IMR-90 (cell line): ENCODE results near the gene F10. TPM values are rescaled to one million over a fixed set of nuclear protein-coding genes. Genes with fewer than 3 reads are reported as not detected.
A peak's percentile ranks its signal among the peaks of the same experiment; 100 is the strongest.
"Not testable (repeated sequence)": the region's sequence is repeated elsewhere in the genome, so short reads cannot be mapped to it uniquely, and the experiment has no call there.

Experiments
- ATAC-seq: fragments of 200-7000 bp; cut with Tn5 transposase; 2 replicates; pipeline ENCODE4 v1.9.1; 2020; ENCODE audit warnings: low read depth, mild to moderate bottlenecking, moderate library complexity
- BruUV-seq: library from RNA; stranded (reverse); fragments of 400-500 nt; replicated peaks from 2 replicates; lab custom pipeline; 2021; lab: Mats Ljungman, UMichigan
- CTCF ChIA-PET: fragments of 300-600 bp; formaldehyde crosslinking; extraction: SDS; loops from one replicate; lab custom pipeline; 2021; ENCODE audit warnings: antibody characterized with exemption; lab: Yijun Ruan, JAX
- POLR2A ChIA-PET: fragments of 300-600 bp; sonication (Branson Sonifier 250); formaldehyde crosslinking; loops from one replicate; lab custom pipeline; 2022; ENCODE audit warnings: antibody characterized with exemption; ENCODE audit not compliant: unreplicated experiment; lab: Charles Lee
- DNase-seq: peaks from one replicate; pipeline ENCODE4 v3.0.0; 2013
- H2AFZ ChIP-seq: replicated peaks from 2 replicates; pipeline ENCODE3; 2013; ENCODE audit warnings: low read length, mild to moderate bottlenecking; ENCODE audit not compliant: poor library complexity
- H2AK5ac ChIP-seq: 2 replicates; pipeline ENCODE4 v1.6.1; 2013; ENCODE audit warnings: low read depth, low read length, inconsistent platforms
- H2AK9ac ChIP-seq: replicated peaks from 2 replicates; pipeline ENCODE3; 2013; ENCODE audit warnings: mild to moderate bottlenecking, low read depth, low read length, moderate library complexity; ENCODE audit not compliant: poor library complexity
- H2BK120ac ChIP-seq: 2 replicates; pipeline ENCODE4 v1.6.1; 2013; ENCODE audit warnings: low read depth, low read length, inconsistent platforms
- H2BK15ac ChIP-seq: 3 replicates; pipeline ENCODE4 v1.6.1; 2013; ENCODE audit warnings: low read depth, low read length, inconsistent platforms
- H2BK20ac ChIP-seq: 2 replicates; pipeline ENCODE4 v1.6.1; 2013; ENCODE audit warnings: low read depth, mild to moderate bottlenecking, inconsistent platforms, low read length, moderate library complexity
- H2BK5ac ChIP-seq: 2 replicates; pipeline ENCODE4 v1.6.1; 2013; ENCODE audit warnings: mild to moderate bottlenecking, low read depth, low read length, inconsistent platforms; ENCODE audit not compliant: poor library complexity, severe bottlenecking
- H3K14ac ChIP-seq: replicated peaks from 2 replicates; pipeline ENCODE4 v1.6.1; 2013; ENCODE audit warnings: low read depth, low read length, inconsistent platforms
- H3K18ac ChIP-seq: 2 replicates; pipeline ENCODE4 v1.6.1; 2013; ENCODE audit warnings: low read depth, low read length, control low read depth
- H3K23ac ChIP-seq: 2 replicates; pipeline ENCODE4 v1.6.1; 2013; ENCODE audit warnings: low read depth, low read length, inconsistent platforms
- H3K27ac ChIP-seq: 2 replicates; pipeline ENCODE4 v1.5.1; 2013; ENCODE audit warnings: mild to moderate bottlenecking, control low read depth, low read length; ENCODE audit not compliant: insufficient read depth
- H3K27me3 ChIP-seq: 2 replicates; pipeline ENCODE4 v1.6.1; 2013; ENCODE audit warnings: low read length; ENCODE audit not compliant: control insufficient read depth, insufficient read depth
- H3K36me3 ChIP-seq: 2 replicates; pipeline ENCODE4 v1.6.1; 2013; ENCODE audit warnings: low read length, mixed read lengths; ENCODE audit not compliant: control insufficient read depth, insufficient read depth
- H3K4ac ChIP-seq: 2 replicates; pipeline ENCODE4 v1.6.1; 2013; ENCODE audit warnings: low read depth, low read length, inconsistent platforms
- H3K4me1 ChIP-seq: 2 replicates; pipeline ENCODE4 v1.6.1; 2013; ENCODE audit warnings: low read length, mixed read lengths; ENCODE audit not compliant: control insufficient read depth, insufficient read depth
- H3K4me2 ChIP-seq: 2 replicates; pipeline ENCODE4 v1.6.1; 2013; ENCODE audit warnings: low read depth, mild to moderate bottlenecking, control low read depth, low read length, moderate library complexity
- H3K4me3 ChIP-seq: 2 replicates; pipeline ENCODE4 v1.5.1; 2013; ENCODE audit warnings: low read depth, mild to moderate bottlenecking, control low read depth, low read length, moderate library complexity; ENCODE audit not compliant: insufficient read depth
- H3K56ac ChIP-seq: 2 replicates; pipeline ENCODE4 v1.6.1; 2013; ENCODE audit warnings: low read length, inconsistent platforms; ENCODE audit not compliant: insufficient read depth; ENCODE audit errors: extremely low read depth
- H3K79me1 ChIP-seq, 2 experiments: 2 replicates each; pipeline ENCODE4 v1.6.1; 2013; ENCODE audit warnings: low read length in 2 of 2, inconsistent platforms in 1 of 2, low read depth in 1 of 2
- H3K9ac ChIP-seq: 2 replicates; pipeline ENCODE4 v1.6.1; 2013; ENCODE audit warnings: low read depth, low read length, control low read depth
- H3K9me1 ChIP-seq: 2 replicates; pipeline ENCODE4 v1.6.1; 2013; ENCODE audit warnings: low read length, inconsistent platforms; ENCODE audit not compliant: insufficient read depth
- H3K9me3 ChIP-seq: 2 replicates; pipeline ENCODE4 v1.6.1; 2013; ENCODE audit warnings: low read length; ENCODE audit not compliant: control insufficient read depth, insufficient read depth
- H4K20me1 ChIP-seq: 2 replicates; pipeline ENCODE4 v1.6.1; 2013; ENCODE audit warnings: low read length, inconsistent platforms; ENCODE audit not compliant: insufficient read depth
- H4K5ac ChIP-seq: 2 replicates; pipeline ENCODE4 v1.6.1; 2013; ENCODE audit warnings: mild to moderate bottlenecking, low read depth, low read length, control low read depth
- H4K8ac ChIP-seq, 2 experiments: 2 replicates each; pipeline ENCODE4 v1.6.1; 2013; ENCODE audit warnings: low read depth in 2 of 2, low read length in 2 of 2, control low read depth in 1 of 2, inconsistent platforms in 1 of 2
- H4K91ac ChIP-seq: 2 replicates; pipeline ENCODE4 v1.6.1; 2013; ENCODE audit warnings: low read depth, low read length, inconsistent platforms; ENCODE audit not compliant: insufficient read depth
- ELK1 ChIP-seq: fragments of 150-350 bp; IDR thresholded peaks from 2 replicates; pipeline ENCODE4 v1.6.1; 2016; ENCODE audit warnings: low read depth, mild to moderate bottlenecking, low read length, moderate library complexity, borderline replicate concordance
- MAFK ChIP-seq: IDR thresholded peaks from 2 replicates; pipeline ENCODE4 v1.6.1; 2012; ENCODE audit warnings: low read depth, low read length, improper control_type of control experiment
- WGBS, 2 experiments: methylation state at CpG; one replicate each; pipeline versions ENCODE4 v1.1.5 to v1.1.7; 2013; ENCODE audit warnings: missing lambda C conversion rate in 2 of 2; ENCODE audit not compliant: insufficient read length in 1 of 2; ENCODE audit errors: extremely low coverage in 2 of 2; 5-methylcytosine and 5-hydroxymethylcytosine counted together
- dilution Hi-C: fragments of 300-500 bp; cut with HindIII; formaldehyde crosslinking; loops from one replicate; pipeline ENCODE4 v1.14.3; 2018; ENCODE audit warnings: low sequenced_read_pairs; ENCODE audit not compliant: unreplicated experiment
- in situ Hi-C: fragments of 300-500 bp; cut with MboI; formaldehyde crosslinking; loops from 3 replicates; pipeline ENCODE4 v1.14.3; 2019; ENCODE audit warnings: low sequenced_read_pairs, inconsistent platforms, mixed read lengths
- intact Hi-C: fragments of 100-400 bp; cut with micrococcal nuclease; formaldehyde crosslinking; loops from 2 replicates; pipeline ENCODE4 v1.10.0; 2022
- polyA plus RNA-seq, 3 experiments: library from polyadenylated mRNA; depleted of rRNA; stranded (reverse); fragments of >200 nt; gene quantifications; 2 replicates each; pipeline ENCODE4 v1.2.3, GENCODE V29; 2012; ENCODE audit warnings: low replicate concordance in 1 of 3
- total RNA-seq: library from RNA; depleted of rRNA; stranded (reverse); fragments of >200 nt; gene quantifications from 2 replicates; pipeline ENCODE4 v1.2.3, GENCODE V29; 2012

F10 gene
- total and polyA plus RNA-seq, 2 of the 4 experiments (the other 2 are of a cell fraction): 9.1 to 19.5 TPM

DNA sequence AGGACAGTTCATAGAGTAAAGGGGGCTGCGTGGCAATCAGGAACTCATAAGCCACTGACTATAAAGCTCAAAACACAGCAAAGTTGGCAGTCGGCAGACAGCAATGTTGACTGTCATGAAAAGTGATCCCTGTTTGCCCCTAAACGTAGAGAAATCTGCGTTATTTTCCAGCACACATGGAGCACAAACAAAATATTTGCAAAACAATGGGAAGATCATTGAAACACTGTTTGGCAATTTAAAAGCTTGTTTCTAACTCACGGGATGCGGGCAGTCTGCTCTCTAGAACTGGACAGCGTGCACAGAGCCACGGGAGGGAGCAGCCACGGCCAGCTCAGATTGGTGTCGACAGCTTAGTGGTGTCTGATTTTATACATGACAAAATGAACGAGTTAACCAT lies 23.5 kb upstream of the F10 start:
- no peak overlapping the region for H2AFZ ChIP-seq
- H2AK5ac ChIP-seq: no peak overlapping the region
- intact Hi-C loops: no loop called here
- ATAC-seq (no peak), DNase-seq (no peak)
- no peaks in the 10 kb centered on the region for H3K9me3 ChIP-seq
- no peak overlapping the region for H2BK20ac ChIP-seq
- H3K27me3 ChIP-seq: peaks cover 22% of the 10 kb centered on the region
- in situ Hi-C loops: no loop called here
- H4K5ac ChIP-seq: no peak overlapping the region
- no peaks in the 10 kb centered on the region for H3K79me1 ChIP-seq
- H3K4me2 ChIP-seq: no peak overlapping the region
- ChIA-PET POLR2A (no interaction called here), CTCF (no interaction called here)
- no peak overlapping the region for H3K23ac ChIP-seq
- H3K36me3 ChIP-seq: no peaks in the 10 kb centered on the region
- peaks cover 2% of the 10 kb centered on the region; the same call in 1 of the 2 replicates for H3K9me1 ChIP-seq
- WGBS, 2 experiments: 87% methylated on average over 6 of the region's 11 CpGs; no CpG with 5 or more reads in 1 of the 2 experiments
- H2BK120ac ChIP-seq: no peak overlapping the region
- no peak overlapping the region for H4K91ac ChIP-seq
- no peak overlapping the region for H2AK9ac ChIP-seq
- no peak overlapping the region for H2BK15ac ChIP-seq
- H3K18ac ChIP-seq: no peak overlapping the region
- no peak overlapping the region for H4K8ac ChIP-seq
- H3K4ac ChIP-seq: no peak overlapping the region
- H4K20me1 ChIP-seq: no peaks in the 10 kb centered on the region
- BruUV-seq: no TSS peak
- no peak overlapping the region for H3K14ac ChIP-seq
- no peak overlapping the region for H3K56ac ChIP-seq
- H3K4me3 ChIP-seq: no peak overlapping the region
- no peak overlapping the region for H3K9ac ChIP-seq
- 0 out of 2 replicates have a peak, but pooled peaks cover 4% of the 10 kb centered on the region for H3K4me1 ChIP-seq
- TF ChIP-seq ELK1 (no peak), MAFK (no peak)
- dilution Hi-C loops: no loop called here
- H3K27ac ChIP-seq: no peak overlapping the region
- no peak overlapping the region for H2BK5ac ChIP-seq

GRCh38 chr13:113102302-113102701 lies 20.3 kb upstream of the F10 start:
- ATAC-seq, H3K9ac ChIP-seq, H2BK120ac ChIP-seq, CTCF ChIA-PET, H3K9me3 ChIP-seq, H3K56ac ChIP-seq, in situ Hi-C loops, H2AFZ ChIP-seq, BruUV-seq, intact Hi-C loops, H3K79me1 ChIP-seq, H4K8ac ChIP-seq, H4K91ac ChIP-seq, H3K23ac ChIP-seq, H4K5ac ChIP-seq, H2BK5ac ChIP-seq, H4K20me1 ChIP-seq, H2BK15ac ChIP-seq, H3K18ac ChIP-seq, dilution Hi-C loops, H3K36me3 ChIP-seq, H2BK20ac ChIP-seq, H3K4me2 ChIP-seq, H3K4ac ChIP-seq, H3K4me3 ChIP-seq, H3K27ac ChIP-seq, H3K4me1 ChIP-seq, DNase-seq, H3K9me1 ChIP-seq, H2AK5ac ChIP-seq, POLR2A ChIA-PET, H3K14ac ChIP-seq: not testable (repeated sequence)
- H3K27me3 ChIP-seq: peaks cover 16% of the 10 kb centered on the region
- peak overlapping the region; percentile 3 for H2AK9ac ChIP-seq
- WGBS, 2 experiments: 78% methylated on average over 6 of the region's 10 CpGs; no CpG with 5 or more reads in 1 of the 2 experiments
